ENCODE data around the gene NCBP3. TPM values are rescaled to one million over a fixed set of nuclear protein-coding genes. Genes with fewer than 3 reads are reported as not detected.
"Not testable (repeated sequence)": the region's sequence is repeated elsewhere in the genome, so short reads cannot be mapped to it uniquely, and the experiment has no call there.

The NCBP3 gene
- total and polyA plus RNA-seq, 7 donors = 9.3 to 23.5 (median 15.1) TPM

DNA sequence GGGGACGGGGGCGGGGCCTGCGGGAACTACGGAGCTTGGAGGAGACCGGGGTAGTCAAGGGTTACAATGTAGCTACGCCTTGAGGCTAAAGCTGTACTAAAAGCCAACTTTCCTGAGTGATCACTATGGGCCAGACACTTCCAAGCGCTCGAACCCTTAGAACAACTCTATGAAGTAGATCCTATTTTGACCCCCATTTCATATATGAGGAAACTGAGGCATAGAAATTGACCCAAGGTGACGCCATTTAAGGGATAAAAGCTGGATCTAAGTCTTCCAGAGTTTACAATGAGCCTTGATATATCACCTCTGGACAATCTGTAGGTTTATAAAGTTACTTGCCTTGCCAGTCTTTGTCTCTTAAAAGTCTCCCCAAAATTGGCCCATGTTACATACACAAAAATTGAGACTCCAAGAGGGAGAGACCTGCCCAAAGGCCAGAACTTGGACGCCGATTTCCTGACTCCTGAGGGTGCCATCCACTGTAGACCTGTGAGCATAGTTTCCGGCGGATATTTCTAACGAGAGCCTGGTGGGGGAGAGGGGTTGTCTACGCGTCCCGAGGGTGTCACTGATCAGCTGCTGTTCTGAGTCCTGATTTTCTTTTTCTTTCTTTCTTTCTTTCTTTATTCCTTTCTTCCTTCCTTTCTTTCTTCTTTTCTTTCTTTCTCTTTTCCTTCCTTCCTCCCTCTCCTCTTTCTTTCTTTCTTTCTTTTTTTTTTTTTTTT lies 555 bp upstream of the NCBP3 start:
- no peaks in the 10 kb centered on the region for H3K9me3 ChIP-seq
- H3K27me3 ChIP-seq (ENCODE audit: insufficient read depth in 3 of 3, low read length in 2 of 3) = peaks cover 0 to 3% (median 0%) of the 10 kb centered on the region in 3 donors
- intact Hi-C loops (cut with DNase I) = loop anchor here in 1 of 2 donors (2.0 kb wide), 1 partner anchor 110 kb away; no protein-coding TSS in a partner anchor
- H3K4me3 ChIP-seq = peak overlapping the region; percentile 96
- ATAC-seq (no peak), DNase-seq (no peak)
- H3K36me3 ChIP-seq (ENCODE audit: insufficient read depth in 1 of 2, low read depth in 1 of 2) = peaks cover 0 to 29% of the 10 kb centered on the region in 2 donors
- WGBS, 3 donors = 41 to 47% (median 44%) methylated on average over 17 of the region's 17 CpGs
- H3K4me1 ChIP-seq = peaks cover 13% of the 10 kb centered on the region
- TF ChIP-seq, protein P1, sequence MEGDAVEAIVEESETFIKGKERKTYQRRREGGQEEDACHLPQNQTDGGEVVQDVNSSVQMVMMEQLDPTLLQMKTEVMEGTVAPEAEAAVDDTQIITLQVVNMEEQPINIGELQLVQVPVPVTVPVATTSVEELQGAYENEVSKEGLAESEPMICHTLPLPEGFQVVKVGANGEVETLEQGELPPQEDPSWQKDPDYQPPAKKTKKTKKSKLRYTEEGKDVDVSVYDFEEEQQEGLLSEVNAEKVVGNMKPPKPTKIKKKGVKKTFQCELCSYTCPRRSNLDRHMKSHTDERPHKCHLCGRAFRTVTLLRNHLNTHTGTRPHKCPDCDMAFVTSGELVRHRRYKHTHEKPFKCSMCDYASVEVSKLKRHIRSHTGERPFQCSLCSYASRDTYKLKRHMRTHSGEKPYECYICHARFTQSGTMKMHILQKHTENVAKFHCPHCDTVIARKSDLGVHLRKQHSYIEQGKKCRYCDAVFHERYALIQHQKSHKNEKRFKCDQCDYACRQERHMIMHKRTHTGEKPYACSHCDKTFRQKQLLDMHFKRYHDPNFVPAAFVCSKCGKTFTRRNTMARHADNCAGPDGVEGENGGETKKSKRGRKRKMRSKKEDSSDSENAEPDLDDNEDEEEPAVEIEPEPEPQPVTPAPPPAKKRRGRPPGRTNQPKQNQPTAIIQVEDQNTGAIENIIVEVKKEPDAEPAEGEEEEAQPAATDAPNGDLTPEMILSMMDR (IDR thresholded peaks at IDR 0.05) = no peak
- H3K27ac ChIP-seq = peak overlapping the region; percentile 94

DNA sequence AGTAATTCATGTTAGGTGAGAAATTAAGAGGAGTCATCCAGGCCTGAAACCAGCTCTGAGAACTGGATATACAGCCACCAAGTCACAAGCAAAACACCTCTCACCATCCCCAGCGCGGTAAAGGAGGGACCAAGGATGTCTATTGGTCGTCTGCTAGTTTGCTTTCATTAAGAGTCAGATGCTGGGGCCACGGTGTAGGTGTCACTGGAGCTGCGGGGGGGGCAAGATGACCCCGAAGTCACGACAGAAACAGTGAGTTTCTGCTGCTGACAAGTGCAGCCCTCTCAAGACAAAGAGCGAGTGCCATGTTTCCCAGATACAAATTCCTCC lies 790 bp downstream of the NCBP3 start:
- 0 to 1% (median 1%) methylated on average over 8 of the region's 8 CpGs for WGBS, 3 donors
- Histone ChIP-seq H3K4me3 (peak overlapping the region; percentile 96), H3K9me3 (no peaks in the 10 kb centered on the region), H3K36me3 (ENCODE audit: insufficient read depth in 1 of 2, low read depth in 1 of 2) (peaks cover 0 to 42% of the 10 kb centered on the region in 2 donors), H3K27me3 (ENCODE audit: insufficient read depth in 3 of 3, low read length in 2 of 3) (no peaks in the 10 kb centered on the region), H3K27ac (peak overlapping the region; percentile 94), H3K4me1 (peaks cover 13% of the 10 kb centered on the region)
- ATAC-seq = peak in 1 of 4 donors; percentile 7
- TF ChIP-seq, protein P1 (IDR thresholded peaks at IDR 0.05) = no peak
- DNase-seq = no peak
- intact Hi-C loops (cut with DNase I) = no loop called here

DNA sequence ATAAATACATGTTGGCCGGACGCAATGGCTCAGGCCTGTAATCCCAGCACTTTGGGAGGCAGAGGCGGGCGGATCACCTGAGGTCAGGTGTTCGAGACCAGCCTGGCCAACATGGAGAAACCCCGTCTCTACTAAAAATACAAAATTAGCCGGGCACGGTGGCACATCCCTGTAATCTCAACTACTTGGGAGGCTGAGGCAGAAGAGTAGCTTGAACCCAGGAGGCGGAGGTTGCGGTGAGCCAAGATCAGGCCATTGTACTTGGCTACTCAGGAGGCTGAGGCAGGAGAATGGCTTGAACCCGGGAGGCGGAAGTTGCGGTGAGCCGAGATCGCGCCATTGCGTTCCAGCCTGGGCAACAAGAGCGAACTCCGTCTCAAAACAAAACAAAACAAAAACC lies 1.5 kb downstream of the NCBP3 start:
- intact Hi-C loops (cut with DNase I); H3K27ac ChIP-seq; H3K27me3 ChIP-seq (ENCODE audit: insufficient read depth in 3 of 3, low read length in 2 of 3); DNase-seq; ATAC-seq; H3K9me3 ChIP-seq: not testable (repeated sequence)
- WGBS, 3 donors = 92 to 94% (median 92%) methylated on average over 19 of the region's 19 CpGs
- H3K36me3 ChIP-seq (ENCODE audit: insufficient read depth in 1 of 2, low read depth in 1 of 2) = peaks cover 0 to 49% of the 10 kb centered on the region in 2 donors
- H3K4me1 ChIP-seq = peaks cover 13% of the 10 kb centered on the region
- peak overlapping the region; percentile 96 for H3K4me3 ChIP-seq

DNA sequence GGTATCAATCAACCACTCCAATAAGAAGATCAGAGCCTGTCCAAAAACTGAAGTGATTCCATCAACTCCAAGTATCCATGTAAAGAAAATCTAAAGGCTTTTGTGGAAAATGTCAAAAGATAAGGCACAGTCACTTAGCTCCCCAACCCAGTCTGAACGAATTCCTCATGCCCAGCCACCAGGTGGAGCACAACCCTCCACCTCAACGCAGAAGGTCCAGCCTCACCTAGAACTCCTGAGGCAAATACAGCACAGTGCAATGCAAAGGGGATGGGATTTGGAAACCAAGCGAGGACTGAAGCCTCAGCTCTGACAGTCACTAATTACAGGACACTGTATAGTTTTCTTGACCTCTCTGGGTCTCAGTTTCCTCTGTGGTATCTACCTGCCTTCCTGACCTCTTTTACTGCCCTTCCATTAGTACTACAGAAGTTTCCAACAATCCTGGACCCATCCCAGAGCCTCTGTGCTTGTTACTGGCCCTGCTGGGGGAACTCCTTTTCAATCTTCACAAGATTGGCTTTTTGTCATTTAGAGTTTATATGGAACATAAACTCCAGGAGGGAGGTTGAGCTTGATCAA lies 2.0 kb downstream of the NCBP3 start:
- H3K9me3 ChIP-seq = no peaks in the 10 kb centered on the region
- TF ChIP-seq, protein P1 (IDR thresholded peaks at IDR 0.05) = peak; percentile 42
- intact Hi-C loops (cut with DNase I) = no loop called here
- ATAC-seq (no peak), DNase-seq (no peak)
- H3K4me1 ChIP-seq = peaks cover 13% of the 10 kb centered on the region
- WGBS, 3 donors = 35 to 42% (median 40%) methylated on average over 3 of the region's 3 CpGs
- H3K27me3 ChIP-seq (ENCODE audit: insufficient read depth in 3 of 3, low read length in 2 of 3) = no peaks in the 10 kb centered on the region
- peaks cover 0 to 55% of the 10 kb centered on the region in 2 donors for H3K36me3 ChIP-seq (ENCODE audit: insufficient read depth in 1 of 2, low read depth in 1 of 2)
- no peak overlapping the region for H3K27ac ChIP-seq
- H3K4me3 ChIP-seq = no peak overlapping the region

DNA sequence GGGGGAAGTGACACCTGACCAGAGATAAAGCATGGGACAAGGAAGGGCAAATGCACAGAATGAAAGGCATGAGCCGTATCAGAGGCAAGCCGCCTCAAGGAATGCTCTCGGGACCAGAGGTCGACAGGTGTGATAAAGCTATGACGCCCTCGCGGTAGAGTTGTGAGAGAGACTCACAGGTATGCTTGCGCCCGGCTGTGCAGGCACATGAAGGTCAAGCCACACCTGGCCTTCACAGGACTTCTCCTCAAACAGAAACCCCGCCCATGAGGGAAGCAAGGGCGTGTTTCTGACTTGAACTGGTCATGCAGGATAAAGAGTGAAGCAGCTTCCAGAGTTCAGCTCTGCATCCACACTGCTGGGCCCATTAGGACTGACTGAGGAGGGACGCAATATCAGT lies 7.8 kb downstream of the NCBP3 start:
- TF ChIP-seq, protein P1 (IDR thresholded peaks at IDR 0.05) = no peak
- 87 to 91% (median 91%) methylated on average over 12 of the region's 12 CpGs for WGBS, 3 donors
- intact Hi-C loops (cut with DNase I) = no loop called here

More for the DNA sequence above, 7.8 kb downstream of the NCBP3 start:
- DNase-seq (no peak), ATAC-seq (no peak)
- no peaks in the 10 kb centered on the region for H3K27me3 ChIP-seq (ENCODE audit: insufficient read depth in 3 of 3, low read length in 2 of 3)
- H3K27ac ChIP-seq = no peak overlapping the region
- no peak overlapping the region for H3K4me3 ChIP-seq
- H3K4me1 ChIP-seq = peaks cover 24% of the 10 kb centered on the region
- peaks cover 2 to 64% of the 10 kb centered on the region in 2 donors for H3K36me3 ChIP-seq (ENCODE audit: insufficient read depth in 1 of 2, low read depth in 1 of 2)
- H3K9me3 ChIP-seq = no peaks in the 10 kb centered on the region

Data from psoas muscle (tissue), 8 donors.